GM12873 (cell line): ENCODE measurements around the gene TMCC2.

Experiments used
- TF ChIP-seq, protein P1 (sequence below): IDR thresholded peaks from 2 replicates; pipeline ENCODE4 v1.5.1; 2012; ENCODE audit warnings: low read depth, mild to moderate bottlenecking, moderate library complexity, low read length, control low read depth; ENCODE audit not compliant: insufficient read depth; ENCODE audit errors: missing control alignments

TMCC2 gene

DNA sequence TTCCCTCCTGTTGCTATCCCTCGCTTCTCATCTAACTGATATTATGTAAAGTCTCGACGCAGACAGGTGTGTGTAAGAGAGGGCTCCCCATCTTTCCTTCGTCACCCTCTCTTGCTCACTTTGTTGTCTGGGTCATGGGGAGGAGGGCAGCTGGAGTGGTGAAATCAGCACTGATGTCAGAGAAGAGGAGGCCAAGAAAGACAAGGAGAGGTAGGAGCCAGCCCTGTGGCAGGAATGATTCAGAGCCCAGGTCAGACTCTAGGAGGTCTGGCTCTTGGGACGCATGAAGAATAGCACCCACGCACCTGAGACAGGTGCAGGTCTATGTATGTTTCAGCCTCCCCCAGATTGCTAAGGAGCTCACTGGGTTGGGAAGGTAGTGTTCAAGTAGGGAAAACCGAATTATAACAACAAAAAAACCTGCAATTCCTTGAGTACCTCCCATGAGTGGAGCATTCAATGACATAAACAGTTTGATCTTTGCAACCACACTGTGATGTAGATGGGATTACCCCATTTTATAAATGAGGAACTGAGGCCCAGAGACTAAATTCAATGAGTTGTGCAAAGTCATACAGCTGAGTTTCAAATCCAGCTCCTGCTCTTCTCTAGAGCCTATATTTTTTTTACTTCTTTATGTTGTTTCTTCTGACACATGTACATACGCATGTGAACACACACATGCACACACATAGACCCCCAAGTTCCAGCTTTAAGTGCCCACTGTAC, 83.4 kb downstream of the TMCC2 start:
- TF ChIP-seq, protein P1, sequence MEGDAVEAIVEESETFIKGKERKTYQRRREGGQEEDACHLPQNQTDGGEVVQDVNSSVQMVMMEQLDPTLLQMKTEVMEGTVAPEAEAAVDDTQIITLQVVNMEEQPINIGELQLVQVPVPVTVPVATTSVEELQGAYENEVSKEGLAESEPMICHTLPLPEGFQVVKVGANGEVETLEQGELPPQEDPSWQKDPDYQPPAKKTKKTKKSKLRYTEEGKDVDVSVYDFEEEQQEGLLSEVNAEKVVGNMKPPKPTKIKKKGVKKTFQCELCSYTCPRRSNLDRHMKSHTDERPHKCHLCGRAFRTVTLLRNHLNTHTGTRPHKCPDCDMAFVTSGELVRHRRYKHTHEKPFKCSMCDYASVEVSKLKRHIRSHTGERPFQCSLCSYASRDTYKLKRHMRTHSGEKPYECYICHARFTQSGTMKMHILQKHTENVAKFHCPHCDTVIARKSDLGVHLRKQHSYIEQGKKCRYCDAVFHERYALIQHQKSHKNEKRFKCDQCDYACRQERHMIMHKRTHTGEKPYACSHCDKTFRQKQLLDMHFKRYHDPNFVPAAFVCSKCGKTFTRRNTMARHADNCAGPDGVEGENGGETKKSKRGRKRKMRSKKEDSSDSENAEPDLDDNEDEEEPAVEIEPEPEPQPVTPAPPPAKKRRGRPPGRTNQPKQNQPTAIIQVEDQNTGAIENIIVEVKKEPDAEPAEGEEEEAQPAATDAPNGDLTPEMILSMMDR, result no peak

DNA sequence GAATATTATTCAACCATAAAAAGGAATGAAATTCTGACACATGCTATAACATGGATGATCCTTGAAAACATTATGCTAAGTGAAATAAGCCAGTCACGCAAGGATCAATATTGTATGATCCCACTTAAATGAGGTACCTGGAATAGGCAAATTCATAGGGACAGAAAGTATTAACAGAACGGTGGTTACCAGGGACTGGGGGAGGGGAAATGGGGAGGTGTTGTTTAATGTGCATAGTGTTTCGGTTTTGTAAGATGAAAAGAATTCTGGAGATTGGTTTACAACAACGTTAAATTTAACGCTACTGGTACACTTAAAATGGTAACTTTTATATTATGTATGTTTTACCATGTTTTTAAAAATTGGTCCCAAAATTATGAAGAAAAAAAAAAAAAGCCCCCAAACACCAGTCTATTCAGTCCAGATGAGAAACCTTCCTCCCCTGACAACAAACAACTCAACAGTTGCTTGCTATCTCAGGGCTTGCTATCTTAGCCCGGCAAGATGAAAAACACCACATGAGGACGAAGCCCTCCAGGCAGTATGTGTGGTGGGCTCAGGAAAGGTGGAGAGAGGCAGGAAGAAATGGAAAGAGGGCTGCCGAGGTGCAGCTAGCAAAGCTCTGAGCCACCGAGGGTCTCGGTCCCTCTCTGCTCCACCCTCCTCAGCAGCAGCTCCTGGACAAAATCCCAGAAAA, 85.3 kb downstream of the TMCC2 start:
- TF ChIP-seq, protein P1, result no peak

DNA sequence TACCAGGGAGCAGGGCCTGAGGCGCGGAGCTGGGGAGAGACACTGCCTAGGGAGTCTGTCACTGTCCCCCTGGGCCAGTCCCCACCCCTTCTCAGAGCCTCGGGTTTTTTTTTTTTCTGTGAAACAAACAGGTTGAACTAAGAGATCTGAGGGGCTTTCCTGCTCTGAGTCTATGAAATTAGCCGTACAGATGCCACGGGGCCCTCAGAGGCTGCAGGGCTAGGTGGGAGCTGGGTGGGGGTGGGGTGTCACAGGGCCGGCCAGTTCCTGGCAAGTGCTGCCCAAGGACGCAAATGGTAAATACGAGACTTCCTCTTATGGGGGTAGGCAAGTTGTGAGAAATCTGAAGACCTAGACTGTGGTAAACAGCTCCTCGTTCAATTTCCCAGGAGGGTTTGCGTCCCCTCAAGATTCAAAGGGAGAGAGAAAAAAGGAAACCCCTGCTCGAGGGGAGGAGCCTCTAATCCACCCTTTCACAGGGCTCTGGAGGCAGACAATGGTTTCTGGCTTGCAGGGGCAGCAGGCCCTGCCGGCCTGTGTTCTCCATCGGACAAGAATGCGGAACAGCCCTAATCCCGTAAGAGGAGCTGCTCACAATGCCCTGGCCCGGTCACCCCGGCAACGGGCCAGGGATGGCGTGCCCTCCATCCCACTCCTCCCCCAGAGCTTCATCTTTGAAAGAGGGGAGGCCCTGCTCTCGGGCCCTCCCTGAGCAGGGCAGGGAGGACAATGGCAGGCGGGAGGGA, 86.0 kb downstream of the TMCC2 start:
- TF ChIP-seq, protein P1, result no peak

DNA sequence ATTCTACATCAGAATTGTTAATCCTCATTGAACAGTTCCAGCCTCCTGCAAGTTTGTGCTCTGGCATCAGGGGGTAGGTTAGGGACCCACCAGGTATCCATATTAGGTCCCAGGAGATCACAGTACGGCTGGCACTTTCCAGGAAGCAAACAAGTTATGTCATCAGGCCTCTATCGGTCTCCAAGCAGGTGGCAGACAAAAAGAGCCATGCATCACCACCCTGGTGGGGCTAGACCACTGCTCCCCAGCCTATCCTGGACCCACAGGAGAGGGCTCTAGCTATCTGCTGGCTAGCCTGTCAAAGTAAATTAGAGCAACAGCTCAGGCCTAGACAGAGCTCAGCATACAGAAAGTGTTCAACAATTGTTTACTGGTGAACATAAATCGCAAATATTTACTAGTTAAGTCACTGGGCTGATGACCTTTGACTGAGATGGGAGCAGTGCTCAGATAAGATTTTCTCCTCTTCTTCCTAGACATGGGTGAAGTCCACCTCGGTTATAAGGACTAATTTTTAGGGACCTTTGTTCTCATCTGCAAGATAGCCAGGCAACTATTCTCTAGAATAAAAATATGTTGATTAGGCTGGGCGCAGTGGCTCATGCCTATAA, 87.4 kb downstream of the TMCC2 start:
- TF ChIP-seq, protein P1, result no peak

DNA sequence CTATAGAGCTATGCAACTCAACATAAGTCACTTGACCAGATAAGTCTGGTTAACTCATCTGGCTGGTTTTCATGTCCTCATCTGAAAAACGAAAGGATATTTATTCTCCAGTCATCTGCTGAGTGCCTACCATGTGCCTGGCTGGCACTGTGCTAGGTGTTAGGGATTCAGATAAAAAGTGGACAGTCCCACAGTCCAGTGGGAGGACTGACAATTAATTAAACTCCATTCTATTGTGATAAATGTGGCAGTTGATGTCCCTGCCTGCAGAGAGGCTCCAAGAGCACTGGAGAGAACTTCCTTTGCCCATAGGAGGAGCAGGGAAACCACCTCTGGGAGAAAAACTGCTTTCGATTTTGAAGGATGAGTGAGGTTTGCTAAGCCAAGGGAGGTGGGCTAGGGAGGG, 88.4 kb downstream of the TMCC2 start:
- TF ChIP-seq, protein P1, result no peak

DNA sequence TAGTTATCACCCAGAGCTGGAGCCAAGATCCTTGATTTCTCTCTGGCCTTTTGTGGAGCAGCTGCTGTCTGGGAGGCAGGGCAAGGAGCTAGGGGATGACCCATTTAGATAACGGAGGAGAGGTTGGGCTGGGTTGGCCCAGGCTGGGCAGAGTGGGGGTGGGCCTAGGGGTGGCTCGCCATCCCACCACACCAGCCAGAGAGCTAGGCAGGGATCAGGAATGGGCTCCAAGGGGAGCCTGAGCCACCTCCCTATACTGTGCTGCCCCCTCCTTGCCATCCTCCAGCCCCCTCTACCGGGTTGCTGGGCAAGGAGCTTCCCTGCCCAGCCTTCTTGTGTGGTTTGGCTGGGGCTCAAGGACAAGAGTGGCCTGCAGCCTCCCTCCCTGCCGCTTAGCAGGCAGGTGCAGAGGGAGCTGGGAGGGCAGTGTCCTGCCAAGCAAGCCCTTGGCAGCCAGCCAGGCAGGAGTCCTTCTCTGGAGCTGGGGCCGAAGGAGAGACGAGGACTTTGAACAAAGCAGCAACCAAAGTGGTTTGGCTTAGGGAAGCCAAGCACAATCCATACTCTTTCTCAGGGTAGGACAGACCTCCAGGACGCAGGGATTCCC, 89.7 kb downstream of the TMCC2 start:
- TF ChIP-seq, protein P1, result no peak
